Activated CD8-positive, alpha-beta memory T cell treated with anti-CD3 and anti-CD28 coated beads, Interleukin-2, amount 50 U/mL, for 48 hours (primary cell): ENCODE results near the gene DNAH3.
A peak's percentile ranks its signal among the peaks of the same experiment; 100 is the strongest.
"Not testable (repeated sequence)": the region's sequence is repeated elsewhere in the genome, so short reads cannot be mapped to it uniquely, and the experiment has no call there.

ENCODE experiments used
- DNase-seq: peaks from one replicate; pipeline ENCODE4 v3.0.0-alpha.2; 2020

Gene DNAH3

DNA sequence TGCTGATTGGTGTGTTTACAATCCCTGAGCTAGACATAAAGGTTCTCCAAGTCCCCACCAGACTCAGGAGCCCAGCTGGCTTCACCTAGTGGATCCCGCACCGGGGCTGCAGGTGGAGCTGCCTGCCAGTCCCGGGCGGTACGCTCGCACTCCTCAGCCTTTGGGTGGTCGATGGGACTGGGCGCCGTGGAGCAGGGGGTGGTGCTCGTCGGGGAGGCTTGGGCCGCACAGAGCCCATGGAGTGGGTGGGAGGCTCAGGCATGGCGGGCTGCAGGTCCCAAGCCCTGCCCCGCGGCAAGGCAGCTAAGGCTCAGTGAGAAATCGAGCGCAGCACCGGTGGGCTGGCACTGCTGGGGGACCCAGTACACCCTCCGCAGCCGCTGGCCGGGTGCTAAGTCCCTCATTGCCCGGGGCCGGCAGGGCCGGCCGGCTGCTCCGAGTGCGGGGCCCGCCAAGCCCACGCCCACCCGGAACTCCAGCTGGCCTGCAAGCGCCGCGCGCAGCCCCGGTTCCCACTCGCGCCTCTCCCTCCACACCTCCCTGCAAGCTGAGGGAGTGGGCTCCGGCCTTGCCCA, 161.1 kb downstream of the DNAH3 start:
- not testable (repeated sequence) for DNase-seq

DNA sequence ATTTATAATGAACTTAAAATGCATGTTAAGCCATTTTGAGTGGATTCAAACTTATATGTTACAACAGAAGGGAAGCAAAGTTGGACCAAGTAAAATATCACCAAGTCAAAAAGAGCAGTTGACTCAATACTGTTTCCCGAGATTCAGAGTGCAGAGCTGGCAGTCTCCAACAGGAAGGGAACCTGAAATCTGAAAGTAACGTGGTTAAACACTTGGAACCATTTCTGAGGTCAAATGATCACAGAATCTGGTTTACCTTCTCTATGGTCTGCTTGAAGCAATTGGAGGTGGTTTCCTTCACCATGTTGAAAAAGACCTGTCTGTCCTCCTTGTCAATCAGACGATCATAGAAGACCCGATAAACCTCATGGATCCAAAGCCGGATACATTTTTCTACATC, 163.6 kb downstream of the DNAH3 start:
- DNase-seq: no peak

DNA sequence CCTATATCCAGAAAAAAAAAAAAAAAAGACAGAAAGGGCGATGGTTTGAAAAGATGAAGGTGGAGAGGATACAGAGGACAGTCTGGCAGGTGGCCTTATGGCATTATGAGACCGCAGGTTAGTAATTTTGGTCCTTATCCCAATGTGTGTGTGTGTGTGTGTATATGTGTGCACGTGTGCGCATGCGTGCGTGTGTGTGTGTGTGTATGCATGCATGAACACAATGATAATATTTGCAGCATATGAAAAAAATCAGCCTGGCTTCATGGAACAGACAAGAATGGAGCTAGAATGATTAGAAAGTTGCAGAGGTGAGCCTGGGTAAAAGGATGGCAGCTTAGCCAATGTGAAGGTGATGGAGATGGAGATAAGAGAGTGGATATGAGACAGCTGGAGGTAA, 166.6 kb downstream of the DNAH3 start:
- no peak for DNase-seq

DNA sequence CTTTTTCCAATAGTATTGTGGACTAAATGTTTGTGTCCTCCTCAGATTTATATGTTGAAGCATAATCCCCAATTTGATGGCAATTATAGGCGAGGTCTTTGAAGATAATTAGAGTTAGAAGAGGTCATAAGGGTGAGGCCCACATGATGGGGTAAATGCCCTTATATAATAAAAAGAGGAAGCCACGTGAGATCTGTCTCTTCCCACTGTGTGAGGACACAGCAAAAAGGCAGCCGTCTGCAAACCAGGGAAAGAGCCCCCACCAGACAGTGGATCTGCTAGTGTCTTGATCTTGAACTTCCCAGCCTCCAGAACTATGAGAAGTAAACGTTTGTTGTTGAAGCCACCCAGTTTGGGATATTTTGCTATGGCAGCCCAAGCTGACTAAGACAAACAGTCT, 174.1 kb downstream of the DNAH3 start:
- DNase-seq: no peak

DNA sequence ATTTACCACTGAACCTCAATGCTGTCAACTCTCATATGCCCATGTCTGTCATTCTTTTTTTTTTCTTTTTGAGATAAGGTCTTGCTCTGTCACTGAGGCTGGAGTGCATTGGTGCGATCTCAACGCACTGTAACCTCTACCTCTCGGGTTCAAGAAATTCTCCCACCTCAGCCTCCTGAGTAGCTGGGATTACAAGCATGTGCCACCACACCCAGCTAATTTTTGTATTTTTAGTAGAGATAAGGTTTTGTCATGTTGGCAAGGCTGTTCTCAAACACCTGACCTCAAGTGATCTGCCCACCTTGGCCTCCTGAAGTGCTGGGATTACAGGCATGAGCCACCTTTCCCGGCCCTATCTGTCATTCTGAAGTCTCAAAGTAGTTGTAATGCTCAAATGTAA, 177.4 kb downstream of the DNAH3 start:
- DNase-seq: not testable (repeated sequence)

DNA sequence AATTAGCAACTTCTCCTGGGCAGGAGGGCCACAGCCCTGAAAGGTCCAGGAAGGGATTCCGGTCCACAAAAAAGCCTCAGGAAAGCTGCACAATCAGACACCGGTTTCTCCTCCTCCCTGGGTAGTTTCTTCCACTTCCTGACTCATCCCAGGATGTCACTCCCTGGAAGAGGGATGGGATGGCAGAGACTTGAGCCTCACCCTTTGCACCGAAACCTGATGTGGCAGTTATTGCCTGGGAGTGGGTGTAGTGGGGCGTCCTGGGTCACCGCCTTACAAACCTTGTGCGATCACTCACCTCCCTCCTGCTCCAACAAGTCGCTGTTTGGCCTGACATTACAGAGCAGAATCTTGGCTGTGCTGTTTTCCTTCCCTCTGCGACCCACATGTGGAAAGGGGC, 179.2 kb downstream of the DNAH3 start:
- DNase-seq: no peak

DNA sequence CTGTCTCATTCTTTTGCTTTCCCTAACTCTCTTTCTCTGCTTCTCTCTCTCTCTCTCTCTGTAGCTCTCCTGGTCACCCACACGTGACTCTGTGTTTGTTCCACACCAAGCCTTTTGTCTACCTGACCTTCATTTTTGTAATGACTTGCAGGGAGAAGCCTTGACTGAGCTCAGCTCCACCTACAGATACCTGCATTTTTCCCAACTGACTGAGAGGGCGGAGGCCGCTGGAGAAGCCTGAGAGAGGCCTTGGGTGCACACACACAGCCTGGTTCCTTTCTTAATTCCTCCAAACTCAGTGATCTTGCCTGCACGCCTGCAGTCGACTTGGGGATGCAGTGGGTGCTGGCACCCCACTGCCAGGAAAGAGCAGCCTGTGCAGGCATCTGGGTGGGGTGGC, 181.3 kb downstream of the DNAH3 start:
- no peak for DNase-seq

DNA sequence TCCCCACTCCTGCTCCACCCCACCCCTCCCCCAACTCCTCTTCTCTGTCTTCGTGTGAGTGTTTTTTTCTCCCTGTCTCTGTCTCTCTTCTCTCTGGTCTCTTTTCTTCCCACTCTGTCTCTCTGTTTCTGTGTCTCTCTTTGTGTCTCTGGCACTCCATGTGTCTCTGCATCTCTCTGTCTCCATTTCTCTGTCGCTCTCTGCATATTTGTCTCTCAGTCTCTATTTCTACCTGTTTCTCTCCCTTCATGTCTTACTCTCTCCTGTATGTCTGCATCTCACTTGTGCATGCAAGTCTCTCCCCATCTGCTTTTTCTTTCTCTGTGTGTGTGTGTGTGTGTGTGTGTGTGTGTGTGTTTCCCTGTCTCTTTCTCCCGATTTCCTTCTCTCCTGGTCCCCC, 181.9 kb downstream of the DNAH3 start:
- DNase-seq: no peak

DNA sequence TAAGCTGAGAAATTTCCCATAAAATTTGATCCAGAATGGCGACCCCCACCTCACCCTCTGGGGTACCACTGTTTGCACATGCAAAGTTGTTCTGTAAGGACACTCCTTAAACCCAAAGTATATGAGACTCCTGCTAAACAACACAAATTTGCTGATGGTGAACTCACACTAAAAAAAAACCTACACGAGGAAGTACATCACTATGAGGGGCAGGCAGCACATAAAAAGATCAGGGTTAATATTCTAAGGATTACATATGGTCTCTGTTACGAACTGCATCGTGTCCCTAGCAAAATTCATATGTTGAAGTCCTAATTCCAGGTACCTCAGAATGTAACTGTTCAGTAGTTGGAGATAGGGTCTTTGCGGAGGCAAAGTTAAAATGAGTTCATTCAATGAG, 189.7 kb downstream of the DNAH3 start:
- DNase-seq: no peak

DNA sequence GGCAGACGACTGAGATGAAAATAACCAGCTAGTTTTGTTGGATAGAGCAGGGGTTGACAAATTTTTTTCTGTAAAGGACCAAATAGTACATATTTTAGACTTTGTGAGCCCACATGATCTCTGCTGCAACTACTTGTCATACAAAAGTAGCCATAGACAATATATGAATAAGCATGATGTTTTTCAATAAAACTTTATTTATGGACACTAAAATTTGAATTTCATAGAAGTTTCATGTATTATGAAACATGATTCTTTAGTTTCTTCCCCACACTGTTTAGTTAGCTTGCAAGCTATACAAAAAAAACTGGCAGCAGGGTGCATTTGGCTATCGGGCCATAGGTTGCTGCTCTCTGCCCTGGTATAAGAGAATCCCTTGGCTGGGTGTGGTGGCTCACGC, 193.5 kb downstream of the DNAH3 start:
- no peak for DNase-seq

DNA sequence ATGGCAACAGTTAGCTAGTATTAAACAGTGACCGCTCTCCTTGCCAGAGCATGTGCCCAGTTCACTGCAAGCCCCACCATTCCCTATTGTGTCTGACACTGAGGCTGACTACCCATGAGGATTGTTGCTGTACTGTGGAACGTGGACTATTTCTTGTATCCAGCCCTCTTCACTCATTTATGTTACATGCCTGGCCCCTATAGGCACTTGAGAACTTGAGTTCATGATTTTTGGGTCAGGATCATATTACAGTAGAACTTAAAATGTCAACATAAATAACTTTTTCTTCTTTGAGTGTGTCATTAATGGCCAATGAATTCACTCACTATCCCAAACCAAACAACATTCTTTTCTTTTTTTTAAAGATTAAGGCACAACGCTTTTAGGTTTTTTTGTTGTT, 194.3 kb downstream of the DNAH3 start:
- no peak for DNase-seq

DNA sequence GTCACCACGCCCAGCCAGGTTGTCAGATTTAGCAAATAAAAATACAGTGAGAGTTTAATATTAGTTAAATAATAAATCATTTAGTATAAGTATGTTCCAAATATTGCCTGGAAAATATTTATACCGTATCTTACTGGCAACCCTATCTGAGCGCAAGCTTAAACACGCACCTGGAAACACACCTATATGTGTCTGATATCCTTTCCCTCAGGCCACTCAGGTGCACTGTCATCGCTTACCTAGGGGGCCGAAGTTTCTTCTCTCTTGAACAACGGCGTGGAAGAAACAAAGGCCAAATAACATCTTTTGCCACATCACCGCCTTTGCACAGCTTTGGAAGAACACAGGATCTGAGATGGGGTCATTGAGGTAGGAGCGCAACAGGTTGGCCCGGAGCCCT, 196.1 kb downstream of the DNAH3 start:
- DNase-seq: no peak

DNA sequence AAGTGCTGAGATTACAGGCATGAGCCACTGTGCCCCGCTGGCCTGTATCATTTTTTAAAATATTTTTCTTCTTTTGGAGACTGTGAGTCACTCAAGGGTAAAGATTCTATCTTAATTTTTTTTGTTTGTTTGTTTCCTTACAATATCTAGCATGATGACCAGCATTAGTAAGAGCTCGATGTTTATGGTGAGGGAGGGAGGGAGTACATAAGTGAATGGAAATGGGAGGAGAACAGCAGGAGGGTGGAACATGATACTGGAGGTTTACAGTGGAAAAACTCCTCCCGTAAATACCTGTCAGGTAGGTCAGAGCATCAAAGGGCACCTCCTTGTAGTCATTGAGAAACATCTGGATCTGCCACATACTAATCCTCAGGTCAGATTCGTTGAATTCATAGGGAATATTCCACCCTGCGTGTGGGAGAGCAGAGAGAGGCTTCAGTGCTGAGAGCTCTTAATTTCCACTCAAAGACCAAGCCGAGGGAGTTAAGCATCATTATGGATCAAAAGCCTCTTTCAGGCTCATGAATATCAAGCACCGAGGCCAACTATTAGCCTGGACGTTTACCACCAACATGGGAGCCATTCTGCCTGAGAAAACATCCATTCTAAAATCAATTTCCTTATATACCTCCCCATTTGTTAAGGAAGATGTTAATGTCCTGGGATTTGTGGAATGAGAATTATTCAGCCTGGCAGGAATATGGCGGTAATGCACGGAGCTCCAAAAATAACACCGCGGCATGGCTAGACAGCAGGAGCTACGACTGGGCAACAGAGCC, 198.3 kb downstream of the DNAH3 start:
- no peak for DNase-seq

DNA sequence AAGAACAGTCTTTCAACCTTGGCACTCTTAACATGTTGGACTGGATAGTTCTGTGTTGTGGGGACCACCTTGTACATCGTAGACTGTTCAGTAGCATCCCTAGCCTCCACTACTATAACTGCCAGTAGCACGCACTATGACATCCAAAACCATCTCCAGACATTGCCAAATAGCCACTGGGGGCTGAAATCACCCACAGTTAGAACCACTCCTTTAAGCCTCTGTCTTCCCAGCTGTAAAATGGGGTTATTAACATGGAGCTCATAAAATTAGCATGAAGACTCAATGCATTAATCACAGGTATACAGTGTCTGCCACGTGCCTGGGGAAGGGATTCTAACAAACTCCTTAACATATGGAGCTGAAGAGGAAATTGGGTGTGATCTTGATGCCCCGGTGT, 200.4 kb downstream of the DNAH3 start:
- DNase-seq: no peak

DNA sequence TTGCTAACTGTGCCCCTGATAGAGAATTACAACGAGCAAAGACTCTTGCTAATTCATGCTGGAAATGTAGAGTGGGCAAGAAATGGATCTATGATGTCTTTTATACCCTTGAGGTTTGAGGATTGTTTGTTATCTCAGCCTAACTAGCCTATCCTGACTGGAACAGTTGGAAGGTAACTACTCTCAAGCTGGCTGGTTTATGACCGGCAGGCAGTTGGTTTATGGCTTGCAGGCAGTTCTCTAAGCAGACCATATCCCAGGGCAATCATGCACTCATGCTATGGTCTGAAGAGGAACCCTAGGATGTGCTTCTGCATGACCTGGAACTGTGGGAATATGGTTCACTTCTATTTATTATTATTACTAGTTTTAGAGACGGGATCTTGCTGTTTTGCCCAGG, 201.0 kb downstream of the DNAH3 start:
- DNase-seq: no peak

DNA sequence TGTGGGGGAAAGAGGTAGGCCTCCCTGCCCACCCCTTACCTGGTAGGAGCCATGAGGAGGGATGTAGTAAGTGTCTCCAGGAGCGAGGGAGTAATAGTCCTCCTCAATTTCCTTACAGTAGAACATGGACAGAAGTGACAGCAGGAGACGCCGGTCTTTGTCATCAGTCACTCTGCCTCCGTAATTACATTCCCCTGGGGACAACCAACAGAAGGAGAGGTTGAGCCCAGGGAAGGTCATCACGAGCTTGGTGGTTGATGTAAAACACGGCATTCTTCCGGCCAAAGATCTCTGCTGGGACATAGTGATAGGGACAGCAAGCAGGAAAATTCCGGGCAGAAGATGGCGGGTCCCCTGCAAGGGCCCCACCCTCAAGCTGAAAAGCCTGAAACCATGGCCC, 202.2 kb downstream of the DNAH3 start:
- no peak for DNase-seq

DNA sequence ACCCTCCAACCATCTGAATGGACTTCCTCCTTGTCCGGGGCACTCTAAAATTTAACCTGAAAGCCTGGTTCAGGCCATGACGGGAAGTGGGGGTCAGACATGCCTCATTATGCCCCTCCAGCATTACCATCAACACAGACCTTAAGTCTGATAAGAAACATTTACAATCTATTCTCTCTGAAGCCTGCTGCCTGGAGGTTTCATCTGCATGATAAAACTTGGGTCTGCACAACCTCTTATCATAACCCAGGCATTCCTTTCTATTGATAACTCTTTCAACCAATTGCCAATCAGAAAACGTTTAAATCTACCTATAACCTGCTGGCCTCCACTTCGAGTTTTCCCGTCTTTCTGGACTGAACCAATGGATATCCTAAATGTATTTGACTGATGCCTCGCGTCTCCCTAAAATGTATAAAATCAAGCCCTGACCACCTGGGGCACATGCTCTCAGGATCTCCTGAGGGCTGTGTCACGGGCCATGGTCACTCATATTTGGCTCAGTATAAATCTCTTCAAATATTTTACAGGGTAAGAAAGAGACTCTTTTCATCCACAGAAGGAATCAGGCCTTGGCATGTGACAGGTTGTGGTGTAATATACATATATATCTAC, 204.5 kb downstream of the DNAH3 start:
- no peak for DNase-seq

DNA sequence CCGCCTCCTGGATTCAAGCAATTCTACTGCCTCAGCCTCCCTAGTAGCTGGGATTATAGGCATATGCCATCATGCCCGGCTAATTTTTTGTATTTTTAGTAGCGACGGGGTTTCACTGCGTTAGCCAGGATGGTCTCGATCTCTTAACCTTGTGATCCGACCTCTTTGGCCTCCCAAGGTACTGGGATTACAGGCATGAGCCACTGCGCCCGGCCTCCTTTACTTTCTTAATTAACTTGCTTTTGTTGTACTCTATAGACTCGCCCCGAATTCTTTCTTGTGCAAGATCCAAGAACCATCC, 205.1 kb downstream of the DNAH3 start:
- not testable (repeated sequence) for DNase-seq

DNA sequence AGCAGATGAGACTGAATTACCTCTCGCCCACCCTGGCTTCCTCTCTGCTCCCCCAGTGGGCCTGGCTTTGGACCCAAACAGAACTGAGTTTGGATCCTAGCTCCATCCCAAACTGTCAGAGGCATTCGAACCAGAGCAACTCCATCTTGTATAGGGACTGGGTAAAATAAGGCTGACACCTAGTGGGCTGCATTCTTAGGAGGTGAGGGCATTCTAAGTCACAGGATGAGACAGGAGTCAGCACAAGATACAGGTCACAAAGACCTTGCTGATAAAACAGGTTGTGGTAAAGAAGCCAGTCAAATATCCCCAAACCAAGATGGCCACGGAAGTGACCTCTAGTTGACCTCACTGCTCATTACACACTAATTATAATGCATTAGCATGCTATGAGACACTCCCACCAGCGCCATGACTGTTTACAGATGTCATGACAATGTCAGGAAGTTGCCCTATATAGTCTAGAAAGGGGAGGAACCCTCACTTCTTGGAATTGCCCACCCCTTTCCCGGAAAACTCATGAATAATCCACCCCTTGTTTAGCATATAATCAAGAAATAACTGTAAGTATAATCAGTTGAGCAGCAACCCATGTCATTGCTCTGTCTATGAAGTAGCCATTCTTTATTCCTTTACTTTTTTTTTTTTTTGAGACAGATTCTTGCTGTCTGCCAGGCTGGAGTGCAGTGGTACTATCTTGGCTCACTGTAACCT, 205.6 kb downstream of the DNAH3 start:
- peak; percentile 66 for DNase-seq

DNA sequence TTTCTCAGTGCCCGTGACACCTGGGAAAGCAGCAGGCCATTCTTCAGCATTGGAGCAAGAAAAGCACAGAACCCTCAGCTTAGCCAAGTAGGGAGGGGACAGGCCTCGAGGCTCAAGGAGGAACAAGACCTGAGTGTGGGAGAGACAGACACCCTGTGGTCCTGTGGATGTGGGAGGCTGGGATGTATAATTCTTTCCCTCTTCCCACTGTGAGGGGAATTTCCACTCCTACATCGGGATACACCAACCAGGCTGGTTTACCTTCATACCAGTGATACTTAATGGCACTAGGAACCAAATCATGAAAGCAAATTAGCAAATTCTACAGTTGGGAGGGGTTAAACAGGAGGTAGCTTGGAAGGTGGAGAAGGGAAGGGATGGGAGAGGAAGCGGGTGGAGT, 208.4 kb downstream of the DNAH3 start:
- DNase-seq: no peak

DNA sequence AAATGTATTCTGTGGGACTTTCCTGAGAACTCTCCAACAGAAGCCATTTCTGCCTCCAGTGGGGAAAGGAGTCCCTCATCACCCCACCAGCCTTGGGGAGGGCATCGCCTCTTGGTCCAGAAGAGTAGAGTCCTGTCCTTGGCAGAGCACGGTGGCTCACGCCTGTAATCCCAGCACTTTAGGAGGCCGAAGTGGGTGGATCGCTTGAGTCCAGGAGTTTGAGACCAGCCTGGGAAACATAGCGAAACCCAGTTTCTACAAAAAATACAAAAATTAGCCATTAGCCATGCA, 209.1 kb downstream of the DNAH3 start:
- no peak for DNase-seq

DNA sequence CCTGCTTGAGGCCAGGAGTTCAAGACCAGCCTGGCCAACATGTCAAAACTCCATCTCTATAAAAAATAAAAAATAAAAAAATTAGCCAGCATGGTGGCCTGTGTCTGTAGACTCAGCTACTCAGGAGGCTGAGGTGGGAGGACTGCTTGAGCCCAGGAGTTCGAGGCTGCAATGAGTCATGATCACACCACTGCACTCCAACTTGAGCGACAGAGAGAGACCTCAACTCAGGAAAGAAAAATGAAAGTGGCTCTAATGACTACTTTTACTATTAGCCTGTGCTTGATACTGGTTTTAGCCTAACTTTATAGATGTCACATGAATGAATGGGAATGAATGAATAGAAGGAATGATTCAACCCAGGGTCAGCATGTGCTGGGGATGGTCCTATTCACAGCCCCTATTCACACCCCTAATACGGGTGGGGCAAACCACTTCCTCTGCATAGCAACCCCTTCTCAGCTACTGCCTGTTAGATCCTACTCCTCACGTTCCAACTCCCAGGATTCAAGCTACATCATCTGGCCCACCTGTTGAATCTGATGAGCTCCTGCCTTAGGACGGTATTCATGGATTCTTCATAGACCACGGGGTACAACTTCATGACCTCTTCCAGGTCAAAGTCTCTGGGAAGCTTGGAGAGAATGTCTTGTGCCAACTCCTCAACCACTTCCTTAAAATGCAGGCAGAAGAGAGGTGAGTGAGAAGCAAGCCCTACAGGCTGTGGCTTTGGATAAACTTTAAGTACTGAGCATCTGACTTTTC, 209.6 kb downstream of the DNAH3 start:
- DNase-seq: no peak

DNA sequence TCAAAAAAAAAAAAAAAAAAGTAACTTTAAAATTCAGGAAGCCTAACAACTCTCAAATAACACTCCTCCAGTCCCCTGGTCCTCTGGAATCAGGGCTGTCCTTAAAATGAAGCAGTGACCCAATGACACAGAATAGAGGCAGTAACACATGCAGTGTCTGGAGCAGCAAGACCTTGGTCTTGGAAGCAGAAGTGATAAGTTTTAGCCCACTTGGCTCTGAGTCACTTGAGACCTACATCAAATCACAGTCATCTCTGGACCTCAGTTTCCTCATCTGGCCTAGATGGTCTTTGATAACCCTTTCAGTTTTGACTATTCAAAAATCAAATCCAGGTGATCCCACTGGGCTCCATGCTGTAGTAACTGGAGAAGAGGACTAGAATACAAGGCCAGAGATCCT, 211.0 kb downstream of the DNAH3 start:
- DNase-seq: no peak

DNA sequence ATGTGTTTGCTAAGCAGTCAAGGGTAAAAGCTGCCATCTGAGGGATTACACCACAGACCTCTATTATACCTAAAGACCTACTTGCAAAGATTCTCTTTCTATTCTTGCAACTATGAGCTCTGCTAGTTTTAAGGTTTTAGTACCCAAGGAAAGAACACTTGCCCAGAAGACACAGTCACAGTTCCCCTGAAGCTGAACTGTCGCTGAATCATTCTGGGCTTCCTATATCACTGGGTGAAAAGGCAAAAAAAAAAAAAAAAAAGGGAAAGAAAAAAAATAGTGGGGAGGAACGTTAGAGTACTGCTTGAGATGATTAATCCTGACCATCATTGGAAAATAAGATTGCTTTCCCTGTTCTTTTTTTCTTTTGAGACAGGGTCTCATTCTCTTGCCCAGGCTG, 212.2 kb downstream of the DNAH3 start:
- DNase-seq: no peak
